ENCODE data around the gene RANGRF.

RANGRF gene

DNA sequence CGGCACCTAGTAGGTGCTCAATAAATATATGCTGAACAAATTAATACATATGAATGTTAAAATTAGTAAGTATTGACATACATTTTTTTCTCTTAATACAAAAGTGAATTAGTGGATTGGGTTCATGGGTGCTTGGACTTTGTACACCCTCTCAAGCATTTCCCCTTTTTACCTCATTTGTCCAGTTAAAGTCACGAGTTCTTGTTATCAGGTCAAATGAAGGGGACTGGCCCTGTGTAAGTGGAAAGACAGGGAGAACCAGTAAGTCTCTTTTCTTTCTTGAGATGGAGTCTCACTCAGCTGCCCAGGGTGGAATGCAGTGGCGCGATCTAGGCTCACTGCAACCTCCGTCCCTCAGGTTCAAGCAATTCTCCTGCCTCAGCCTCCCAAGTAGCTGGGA, 13.7 kb upstream of the RANGRF start:
- no peak for DNase-seq (ENCODE audit: low read depth)

DNA sequence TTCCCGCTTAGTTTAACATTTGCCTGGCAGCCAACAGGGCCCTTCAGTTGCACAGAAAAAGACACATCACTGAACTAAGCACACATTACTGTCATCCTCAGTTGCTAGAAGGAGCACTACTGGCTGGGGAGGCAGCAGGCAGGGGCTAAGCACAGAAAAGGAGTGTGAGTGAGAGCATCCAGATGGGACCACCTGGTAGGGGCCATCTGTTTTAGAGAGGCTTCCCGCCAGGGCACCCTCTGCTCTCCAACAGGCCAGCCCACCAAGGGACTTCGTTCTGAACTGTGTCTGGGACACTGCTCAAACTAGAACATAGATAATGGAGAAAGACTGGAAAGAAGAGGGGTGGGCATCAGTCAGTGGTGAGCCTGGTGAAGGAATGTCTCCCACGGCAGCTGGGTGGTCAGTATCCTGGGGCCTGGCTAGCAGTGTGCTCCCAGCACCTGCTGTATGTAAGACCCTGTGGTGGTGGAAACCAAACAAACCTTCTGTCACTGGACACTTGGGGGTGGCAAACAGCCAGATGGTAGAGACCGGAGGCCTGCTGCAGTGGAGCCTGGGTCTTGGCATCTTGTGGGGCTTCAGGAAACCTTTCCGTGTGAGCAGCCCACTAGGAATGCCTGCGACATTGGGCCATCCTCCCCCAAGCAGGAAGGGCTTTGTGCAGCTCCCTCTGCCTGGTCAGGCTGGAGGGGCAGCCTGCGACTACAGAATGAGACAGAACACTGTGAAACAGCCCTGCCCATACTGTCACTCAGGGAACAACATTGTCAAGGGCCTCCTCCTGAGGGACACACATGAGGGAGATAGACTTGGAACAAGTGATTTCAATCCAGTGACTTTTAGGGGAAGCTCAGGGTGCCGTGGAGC, 12.8 kb upstream of the RANGRF start:
- no peak for DNase-seq (ENCODE audit: low read depth)

DNA sequence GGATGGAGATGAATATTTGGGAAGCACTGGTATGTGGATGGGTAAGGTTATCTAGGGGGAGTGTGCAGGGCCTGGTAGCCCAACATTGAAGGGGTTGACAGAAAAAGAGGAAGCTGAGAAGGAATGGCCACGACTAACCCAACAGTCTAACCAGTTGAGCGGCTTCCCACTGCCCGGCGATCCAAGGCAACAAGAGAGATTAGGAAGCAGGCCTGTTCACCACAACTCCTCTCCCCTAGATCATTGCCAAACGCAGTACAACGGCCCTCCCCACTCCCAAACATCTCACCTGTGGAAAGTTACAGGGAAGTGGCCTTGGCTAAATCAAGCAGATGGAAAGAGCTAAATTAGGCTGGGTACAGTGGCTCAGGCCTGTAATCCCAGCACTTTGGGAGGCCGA, 11.2 kb upstream of the RANGRF start:
- no peak for DNase-seq (ENCODE audit: low read depth)

DNA sequence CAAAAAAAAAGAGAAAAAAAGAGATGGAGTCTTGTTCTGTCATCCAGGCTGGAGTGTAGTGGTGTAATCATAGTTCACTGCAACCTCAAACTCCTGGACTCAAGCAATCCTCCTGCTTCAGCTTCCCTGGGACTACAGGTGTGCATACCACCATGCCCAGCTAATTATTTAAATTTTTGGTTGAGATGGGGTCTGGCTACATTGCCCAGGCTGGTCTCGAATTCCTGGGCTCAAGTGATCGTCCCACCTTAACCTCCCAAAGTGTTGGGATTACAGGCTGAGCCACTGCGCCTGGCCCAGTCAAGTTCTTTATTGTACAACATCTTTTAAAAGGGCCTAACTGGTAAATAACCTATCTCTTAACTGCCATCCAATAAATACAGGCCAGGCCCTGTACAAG, 6.1 kb upstream of the RANGRF start:
- DNase-seq (ENCODE audit: low read depth) = no peak

DNA sequence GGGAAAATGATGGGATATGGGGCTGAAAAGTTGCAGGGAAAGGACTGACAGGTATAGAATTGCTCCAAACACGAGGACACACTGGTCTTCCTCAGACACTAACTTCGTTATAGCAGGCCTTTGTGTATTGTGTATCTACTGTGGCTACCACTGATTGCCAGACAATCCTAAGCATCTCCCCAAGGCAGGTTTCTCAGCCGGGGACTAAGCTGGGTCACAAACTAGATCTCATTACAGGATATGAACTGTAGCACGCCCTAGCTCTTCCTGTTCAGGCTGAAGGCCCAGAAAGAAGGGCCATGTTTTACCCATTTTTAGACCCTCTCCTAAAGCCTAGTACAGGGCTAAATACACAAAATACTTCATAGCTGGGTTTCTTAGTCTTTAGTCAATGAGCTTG, 5.1 kb upstream of the RANGRF start:
- no peak for DNase-seq (ENCODE audit: low read depth)

DNA sequence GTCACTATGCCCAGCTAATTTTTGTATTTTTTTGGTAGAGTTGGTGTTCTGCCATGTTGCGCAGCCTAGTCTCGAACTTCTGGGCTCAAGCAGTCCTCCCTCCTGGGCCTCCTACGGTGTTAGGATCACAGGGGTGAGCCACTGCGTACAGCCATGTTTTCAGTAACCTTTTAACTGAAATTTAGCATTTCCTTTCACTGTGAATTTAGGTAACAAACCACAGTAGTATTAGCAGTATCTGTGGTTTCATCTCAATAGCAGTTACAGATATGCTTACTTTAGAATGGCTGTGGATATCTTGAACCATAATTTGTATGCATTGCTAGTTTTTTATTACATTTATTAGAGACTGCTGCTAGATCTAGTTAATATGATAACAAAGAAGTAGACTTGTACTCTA, 4.3 kb upstream of the RANGRF start:
- no peak for DNase-seq (ENCODE audit: low read depth)

DNA sequence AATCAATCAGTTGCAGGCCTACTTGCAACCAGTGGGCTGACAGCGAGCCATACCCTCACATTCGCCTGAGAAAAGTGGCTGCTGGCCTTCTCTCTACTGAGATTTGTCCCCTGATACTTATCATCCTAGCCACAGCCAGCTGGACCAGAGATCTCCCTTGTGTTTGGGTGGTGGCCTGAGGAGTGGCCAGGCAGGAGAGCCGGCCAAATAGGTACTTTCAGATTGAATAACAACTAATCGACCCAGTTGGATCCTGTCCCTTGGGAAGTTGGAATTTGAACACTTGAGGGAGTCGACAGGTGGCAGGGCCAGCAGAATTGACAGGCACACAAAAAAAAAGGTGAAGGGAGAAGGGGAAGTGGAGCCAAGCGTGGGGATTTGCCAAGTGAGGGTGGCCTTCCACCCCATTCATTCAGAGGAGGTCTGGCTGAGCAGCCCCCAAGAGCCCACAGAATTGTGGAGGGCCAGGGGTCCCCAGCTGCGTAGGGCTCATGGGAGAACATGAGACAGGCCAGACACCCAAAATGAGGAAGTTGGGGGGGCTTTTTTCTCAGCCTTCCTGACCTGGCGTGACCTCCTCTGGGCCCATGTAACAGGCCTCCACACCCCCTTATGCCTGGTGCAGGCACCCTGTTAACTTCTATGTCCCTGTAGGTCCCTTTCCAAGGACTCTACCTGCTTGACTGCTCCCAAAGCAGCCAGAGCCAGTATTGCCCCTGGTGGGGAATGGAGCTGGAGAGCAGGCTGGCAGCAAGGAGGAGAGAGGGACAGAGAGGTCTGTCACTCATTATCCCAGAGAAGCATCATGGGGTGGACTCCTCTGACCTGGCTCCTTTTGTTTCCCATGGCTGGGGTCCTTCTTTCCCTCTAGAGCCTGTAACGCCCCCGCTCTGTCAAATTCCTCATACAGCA, 2.9 kb upstream of the RANGRF start:
- no peak for DNase-seq (ENCODE audit: low read depth)

DNA sequence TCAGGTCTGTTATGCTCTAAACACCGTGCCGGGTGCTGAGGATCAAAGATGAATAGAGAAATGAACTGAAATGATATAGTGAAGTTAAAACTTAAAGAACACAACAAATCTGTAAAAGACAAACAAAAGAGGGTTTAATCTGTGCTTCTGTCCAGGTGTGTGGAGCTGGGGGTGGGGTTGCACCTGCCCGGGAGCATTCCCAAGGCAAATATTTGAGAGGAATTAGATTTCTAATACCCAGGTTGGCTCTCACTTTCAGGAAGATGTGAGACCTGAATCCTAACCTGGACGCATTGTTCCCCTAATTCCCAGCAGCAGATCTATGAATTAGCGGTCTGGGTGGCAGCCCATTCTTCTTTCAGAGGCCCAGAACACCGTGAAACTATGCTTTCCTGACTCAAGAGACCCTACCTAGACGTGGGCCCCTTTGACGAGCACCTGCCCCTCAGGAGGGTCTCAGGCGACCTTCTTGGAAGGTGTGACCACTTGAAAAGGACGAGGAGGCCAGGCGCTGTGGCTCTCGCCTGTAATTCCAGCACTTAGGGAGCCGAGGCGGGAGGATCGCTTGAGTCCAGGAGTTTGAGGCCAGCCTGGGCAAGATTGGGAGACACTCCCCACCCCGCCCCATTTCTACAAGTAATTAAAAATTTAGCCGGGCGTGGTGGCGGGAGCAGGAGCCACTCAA, 677 bp upstream of the RANGRF start:
- DNase-seq (ENCODE audit: low read depth) = no peak

DNA sequence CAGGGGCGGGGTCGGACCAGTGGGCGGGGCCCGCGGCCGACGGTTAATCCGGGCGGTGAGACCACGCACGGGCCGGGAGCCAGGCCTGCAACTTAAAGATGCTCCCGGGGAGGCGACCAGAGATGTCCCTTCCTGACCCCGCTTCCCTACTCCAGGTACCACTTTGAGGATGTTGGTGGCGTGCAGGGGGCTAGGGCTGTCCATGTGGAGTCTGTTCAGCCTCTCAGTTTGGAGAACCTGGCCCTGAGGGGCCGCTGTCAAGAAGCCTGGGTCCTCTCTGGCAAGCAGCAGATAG, 580 bp downstream of the RANGRF start:
- no peak for DNase-seq (ENCODE audit: low read depth)

DNA sequence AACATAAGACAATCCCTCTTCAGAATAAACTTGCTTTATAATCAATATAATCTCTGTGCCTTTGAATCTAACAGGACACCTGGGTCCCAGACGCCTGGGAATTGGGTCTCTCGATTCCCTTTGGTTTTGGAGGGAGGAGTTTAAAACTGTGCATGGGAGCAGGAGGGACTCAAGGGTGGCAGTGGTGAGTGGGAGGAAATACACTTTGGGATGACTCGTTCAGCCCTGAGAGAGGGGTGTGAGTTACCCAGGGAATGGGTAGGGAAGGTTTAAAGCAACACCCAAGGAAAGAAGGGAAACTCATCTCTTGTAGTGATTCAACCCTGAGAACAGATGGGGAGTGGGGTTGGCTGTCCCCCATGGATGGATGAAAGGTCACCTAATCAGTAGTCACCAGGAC, 1.6 kb downstream of the RANGRF start:
- DNase-seq (ENCODE audit: low read depth) = no peak

DNA sequence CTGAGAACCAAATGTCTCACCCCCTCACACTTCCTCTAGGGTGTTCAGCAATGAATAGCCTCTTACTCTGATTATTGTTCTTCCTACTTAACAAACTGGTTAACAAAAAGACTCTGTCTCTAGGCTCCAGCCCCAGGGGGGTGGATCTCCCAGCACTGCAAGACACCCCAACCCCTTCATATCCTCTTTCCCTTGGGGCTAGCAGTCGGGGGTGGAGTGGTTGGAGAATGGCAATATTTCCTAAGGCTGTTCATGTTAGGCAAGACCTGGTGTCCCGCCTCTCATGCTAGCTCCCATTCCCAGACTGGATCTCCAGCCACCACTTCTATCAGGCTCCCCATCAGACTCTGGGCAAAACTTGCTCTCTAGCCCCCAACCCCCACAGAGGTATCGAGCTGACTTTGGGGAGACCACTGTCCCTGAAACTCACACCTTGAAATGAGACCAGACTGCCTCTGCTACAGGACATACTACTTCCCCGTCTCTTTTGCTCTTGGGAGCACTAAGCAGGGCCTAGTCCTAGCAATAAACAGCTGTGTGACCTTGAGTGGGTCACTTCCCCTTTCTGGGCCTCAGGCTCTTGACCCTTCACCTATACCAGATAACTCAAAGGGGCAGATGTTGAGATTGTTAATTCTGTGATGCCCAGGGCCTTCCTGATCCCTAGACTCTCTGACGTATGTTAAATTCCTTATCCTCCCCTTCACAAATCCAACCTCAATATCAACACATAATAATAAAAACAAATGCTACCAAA, 4.3 kb downstream of the RANGRF start:
- DNase-seq (ENCODE audit: low read depth) = no peak

DNA sequence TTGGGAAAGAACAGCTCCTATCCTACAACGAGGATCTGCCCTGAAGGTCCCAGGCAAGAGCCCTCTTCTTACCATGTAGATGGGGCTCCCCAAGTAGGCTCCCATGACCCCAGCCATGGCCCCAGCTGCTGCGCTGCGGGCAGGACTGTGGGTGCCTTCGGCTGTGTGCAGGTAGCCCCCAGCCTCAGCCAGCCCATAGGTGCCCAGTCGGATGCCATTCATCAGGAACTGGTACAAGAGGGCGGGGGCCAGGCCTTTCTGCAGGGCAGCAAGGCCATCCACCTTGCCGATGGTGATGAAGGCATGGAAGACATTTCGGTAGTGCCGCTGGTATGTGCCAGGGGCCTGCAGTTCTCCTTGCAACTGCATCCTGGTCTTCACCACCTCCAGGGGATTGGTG, 5.9 kb downstream of the RANGRF start:
- DNase-seq (ENCODE audit: low read depth) = no peak

DNA sequence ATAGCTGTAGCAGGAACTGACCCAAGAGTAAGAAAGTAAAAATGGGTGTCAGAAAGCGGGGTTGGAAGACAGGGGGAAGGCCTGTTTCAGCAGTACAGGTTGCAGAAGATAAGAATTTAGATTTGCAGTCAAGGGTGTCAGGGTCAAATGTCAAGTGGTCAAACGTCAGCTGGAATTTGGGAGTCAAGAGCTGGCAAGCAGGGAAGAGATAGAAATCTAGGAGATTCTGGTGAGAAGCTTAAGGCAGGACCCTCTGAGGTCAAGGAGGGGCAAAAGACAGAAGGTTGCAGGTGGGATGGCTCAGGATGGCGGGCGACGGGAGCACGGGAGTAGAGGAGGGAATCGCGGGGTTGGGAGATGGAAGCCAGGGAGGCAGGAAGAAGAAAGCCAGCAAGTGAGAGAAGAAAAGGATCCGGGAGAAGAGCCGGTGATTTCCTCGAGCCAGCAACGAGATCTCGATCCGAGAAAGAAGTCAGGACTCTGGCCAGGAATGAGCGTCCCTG, 6.4 kb downstream of the RANGRF start:
- no peak for DNase-seq (ENCODE audit: low read depth)

DNA sequence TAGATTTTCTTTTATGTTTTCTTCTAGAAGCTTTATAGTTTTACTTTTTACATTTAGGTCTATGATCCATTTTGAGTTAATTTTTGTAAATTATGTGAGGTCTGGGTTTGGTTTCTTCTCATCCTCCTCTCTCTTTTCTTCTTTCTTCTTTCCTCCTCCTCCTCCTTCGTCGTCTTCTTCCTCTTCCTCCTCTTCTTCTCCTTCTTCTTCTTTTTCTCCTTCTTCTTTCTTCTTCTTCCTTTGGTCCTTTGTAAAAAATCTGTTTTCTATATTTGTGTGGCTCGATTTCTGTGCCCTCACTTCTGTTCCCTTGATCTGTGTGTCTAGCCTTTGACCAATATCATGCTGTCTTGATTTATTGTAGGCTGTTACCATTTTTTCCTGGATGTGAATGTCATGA, 11.8 kb downstream of the RANGRF start:
- DNase-seq (ENCODE audit: low read depth) = no peak

DNA sequence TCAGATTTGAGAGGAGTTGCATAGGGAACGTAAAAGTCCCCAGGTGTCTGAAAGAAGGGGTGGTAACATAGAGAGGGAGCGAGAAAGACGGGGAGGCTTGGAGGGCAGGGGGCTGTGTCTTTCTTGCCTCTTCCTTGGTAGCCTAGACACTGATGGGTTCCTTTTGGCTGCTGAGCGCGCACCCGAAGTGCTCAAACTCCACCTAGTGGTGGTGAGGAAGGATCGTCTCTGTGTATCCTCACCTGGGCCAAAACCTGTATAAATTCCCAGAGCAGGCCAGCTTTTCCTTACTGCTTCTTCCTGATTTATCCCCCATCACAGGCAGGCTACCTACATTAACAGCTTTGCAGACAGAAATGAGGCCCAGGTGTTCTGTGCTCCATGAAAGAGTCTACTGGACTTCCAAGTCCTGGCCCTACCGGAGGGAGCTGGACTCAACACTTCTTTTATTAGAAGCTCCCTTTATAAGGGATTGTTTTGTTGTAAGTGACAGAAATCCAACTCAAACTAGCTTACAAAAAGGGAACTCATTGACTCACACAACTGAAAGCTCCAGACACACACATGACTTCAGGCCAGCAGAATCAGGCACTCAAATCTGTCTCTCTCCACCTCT, 12.3 kb downstream of the RANGRF start:
- DNase-seq (ENCODE audit: low read depth) = peak; percentile 39

DNA sequence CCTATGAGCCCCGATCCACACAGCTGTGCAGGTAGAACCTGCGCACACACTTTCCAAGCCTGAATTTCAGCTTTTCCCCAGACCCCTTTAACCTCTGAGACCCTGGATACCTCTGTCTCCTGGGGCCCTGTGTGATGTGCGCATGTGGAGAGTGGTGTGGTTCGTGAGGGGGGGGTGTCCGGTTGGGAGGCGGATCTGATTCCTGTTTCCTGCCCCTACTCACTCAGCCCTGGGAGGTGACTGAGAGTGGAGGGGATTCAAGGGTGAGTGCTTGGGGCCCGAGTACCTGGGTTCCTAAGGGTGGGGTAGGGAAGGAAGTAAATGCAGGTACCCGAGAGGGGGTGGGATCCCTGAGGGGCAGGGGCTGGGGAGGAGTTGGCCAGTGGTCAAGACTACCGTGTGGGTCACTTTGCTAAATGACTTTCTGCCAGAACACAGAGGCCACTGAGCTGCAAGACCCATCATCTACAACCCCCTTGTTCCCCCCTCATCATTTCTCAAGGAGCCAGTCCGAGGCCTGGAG, 22.2 kb downstream of the RANGRF start:
- DNase-seq (ENCODE audit: low read depth) = no peak

DNA sequence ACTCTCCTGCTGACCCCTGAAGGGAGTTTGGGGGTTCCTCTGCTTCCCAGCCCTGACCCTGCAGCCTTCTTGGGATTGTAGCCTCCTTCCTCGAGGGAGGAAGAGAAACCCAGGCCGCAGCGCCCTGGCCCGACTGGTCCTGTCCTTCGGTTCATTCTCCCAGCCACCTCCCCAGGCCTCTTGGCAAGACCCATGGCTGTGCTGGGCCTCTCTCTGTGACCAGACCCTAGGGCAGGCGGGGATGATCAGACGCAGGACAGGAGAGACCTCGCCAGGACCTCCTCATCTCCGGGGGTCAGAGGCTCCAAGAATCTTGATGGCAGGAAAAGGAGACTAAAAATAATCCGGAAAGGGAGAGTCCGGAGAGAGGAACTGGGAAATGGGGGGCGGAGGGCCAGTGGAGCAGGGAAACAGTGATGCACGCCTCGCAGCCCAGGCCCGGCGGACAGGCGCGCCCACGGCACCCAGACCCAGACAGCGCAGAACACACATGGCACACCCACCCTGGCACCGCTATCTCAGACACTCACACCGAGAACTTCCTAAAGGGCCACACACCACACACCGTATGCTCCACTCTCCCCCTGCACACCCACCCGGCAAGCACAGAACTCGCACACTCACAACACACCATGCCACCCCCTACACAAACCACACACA, 22.8 kb downstream of the RANGRF start:
- DNase-seq (ENCODE audit: low read depth) = no peak

DNA sequence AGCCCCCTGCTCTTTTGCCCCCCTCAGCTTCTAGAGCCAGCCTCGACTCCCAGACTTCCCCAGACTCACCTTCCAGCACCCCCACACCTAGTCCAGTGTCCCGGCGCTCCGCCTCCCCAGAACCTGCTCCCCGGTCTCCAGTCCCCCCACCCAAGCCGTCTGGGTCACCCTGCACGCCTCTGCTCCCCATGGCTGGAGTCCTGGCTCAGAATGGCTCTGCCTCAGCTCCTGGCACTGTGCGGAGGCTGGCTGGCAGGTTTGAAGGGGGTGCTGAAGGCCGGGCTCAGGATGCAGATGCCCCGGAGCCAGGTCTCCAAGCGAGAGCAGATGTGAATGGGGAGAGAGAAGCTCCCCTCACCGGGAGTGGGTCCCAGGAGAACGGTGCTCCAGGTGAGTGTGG, 23.8 kb downstream of the RANGRF start:
- DNase-seq (ENCODE audit: low read depth) = no peak

DNA sequence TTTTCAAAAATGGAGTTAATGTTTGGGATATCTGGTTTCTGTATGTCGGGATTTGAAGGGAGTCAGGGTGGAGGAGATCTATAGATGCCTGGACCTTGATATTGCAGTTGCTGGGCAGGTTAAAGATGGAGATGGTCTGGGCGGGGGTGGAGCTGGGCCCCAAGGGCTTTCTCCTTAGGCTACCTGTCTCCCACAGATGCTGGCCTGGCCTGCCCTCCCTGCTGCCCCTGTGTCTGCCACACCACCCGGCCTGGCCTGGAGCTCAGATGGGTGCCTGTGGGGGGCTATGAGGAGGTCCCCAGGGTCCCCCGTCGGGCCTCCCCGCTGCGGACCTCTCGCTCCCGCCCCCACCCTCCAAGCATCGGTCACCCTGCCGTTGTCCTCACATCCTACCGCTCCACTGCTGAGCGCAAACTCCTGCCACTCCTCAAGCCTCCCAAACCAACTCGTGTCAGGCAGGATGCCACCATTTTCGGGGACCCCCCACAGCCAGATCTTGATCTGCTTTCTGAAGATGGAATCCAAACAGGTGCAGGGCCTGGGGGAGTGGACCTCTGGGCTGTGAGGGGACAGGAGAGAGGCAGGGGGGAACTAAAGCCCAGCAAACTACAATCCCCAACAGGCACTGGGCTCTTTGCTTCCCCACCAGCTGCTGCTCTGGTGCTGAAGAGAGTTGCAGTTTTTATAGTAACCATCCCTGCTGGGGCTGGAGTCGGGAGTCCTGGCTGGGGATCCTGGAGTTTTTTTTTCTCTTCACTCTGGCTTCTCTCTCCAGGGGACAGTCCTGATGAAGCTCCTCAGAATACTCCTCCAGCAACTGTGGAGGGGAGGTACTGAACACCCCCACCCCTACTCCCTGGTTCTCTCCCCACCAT, 24.5 kb downstream of the RANGRF start:
- DNase-seq (ENCODE audit: low read depth) = no peak
